HUES64 (cell line): ENCODE data around the gene FAM53C.

Experiments used
- H3K27ac ChIP-seq: 2 replicates; pipeline ENCODE4 v1.7.0; 2013; ENCODE audit warnings: low read depth, low read length, inconsistent platforms
- H3K27me3 ChIP-seq: 2 replicates; pipeline ENCODE4 v1.6.1; 2013; ENCODE audit warnings: mild to moderate bottlenecking, low read length; ENCODE audit not compliant: insufficient read depth
- H3K36me3 ChIP-seq: 2 replicates; pipeline ENCODE4 v1.6.1; 2013; ENCODE audit warnings: mild to moderate bottlenecking, low read length; ENCODE audit not compliant: insufficient read depth
- H3K4me1 ChIP-seq: 2 replicates; pipeline ENCODE4 v1.6.1; 2013; ENCODE audit warnings: mild to moderate bottlenecking, low read length, moderate library complexity; ENCODE audit not compliant: insufficient read depth
- H3K4me3 ChIP-seq: 2 replicates; pipeline ENCODE4 v1.5.1; 2013; ENCODE audit warnings: mild to moderate bottlenecking, low read length, moderate library complexity
- H3K9ac ChIP-seq: 2 replicates; pipeline ENCODE4 v1.6.1; 2013; ENCODE audit warnings: mild to moderate bottlenecking, low read depth, low read length
- H3K9me3 ChIP-seq: 2 replicates; pipeline ENCODE4 v1.6.1; 2013; ENCODE audit warnings: low read depth, low read length; ENCODE audit not compliant: insufficient read depth
- WGBS: fragments of 150-250, 120-280 bp; methylation state at CpG from one replicate; pipeline ENCODE4 v1.1.7; 2013; ENCODE audit warnings: missing lambda C conversion rate; 5-methylcytosine and 5-hydroxymethylcytosine counted together

Gene FAM53C

DNA sequence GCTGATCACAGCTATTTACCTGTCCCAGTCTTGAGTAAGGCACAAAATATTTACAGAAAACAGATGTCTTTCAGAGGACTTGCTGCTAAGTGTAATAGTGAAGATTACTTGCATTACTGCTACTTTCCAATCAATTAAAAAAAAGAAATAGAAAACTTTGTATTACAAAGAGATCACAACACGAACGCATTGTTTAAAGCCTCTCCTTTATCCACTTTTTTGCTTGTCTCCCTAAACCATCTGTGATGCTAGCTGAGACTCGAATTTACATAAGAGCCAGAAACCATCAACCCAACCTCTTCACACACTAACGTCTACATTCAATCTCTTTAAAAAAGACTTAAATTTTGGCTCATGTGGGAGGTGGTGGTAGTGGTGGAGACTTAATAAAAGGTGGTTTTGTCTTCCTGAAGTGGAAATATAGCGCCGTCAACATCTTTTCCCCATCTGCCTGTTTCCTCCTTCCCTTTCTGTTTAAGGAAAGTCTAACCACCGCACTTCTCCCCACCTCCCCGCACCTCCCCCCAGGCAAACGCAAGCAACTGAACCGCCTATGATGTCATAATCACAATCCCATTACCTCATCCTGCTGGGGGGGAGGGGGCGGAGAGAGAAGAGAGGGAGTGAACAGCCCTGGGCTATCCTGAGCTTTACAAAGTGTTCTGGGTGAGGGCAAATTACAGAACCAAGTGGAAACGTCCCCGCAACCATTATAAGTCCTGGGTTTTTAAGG is 948 bp upstream of the FAM53C start:
- 37% methylated on average over 9 of the region's 13 CpGs for WGBS

GRCh38 chr5:138338411-138339090 is 485 bp downstream of the FAM53C start:
- H3K4me1 ChIP-seq: peaks cover 11% of the 10 kb centered on the region
- no peaks in the 10 kb centered on the region for H3K9me3 ChIP-seq
- H3K27me3 ChIP-seq: no peaks in the 10 kb centered on the region
- WGBS: 2% methylated on average over 13 of the region's 22 CpGs
- H3K9ac ChIP-seq: peak overlapping the region; percentile 93
- peaks cover 32% of the 10 kb centered on the region for H3K36me3 ChIP-seq
- H3K27ac ChIP-seq: peak overlapping the region; percentile 97
- H3K4me3 ChIP-seq: peak overlapping the region; percentile 59

More for the DNA sequence above, 948 bp upstream of the FAM53C start:
- Histone ChIP-seq H3K27me3 (no peaks in the 10 kb centered on the region), H3K4me3 (peak overlapping the region; percentile 59), H3K27ac (peak overlapping the region; percentile 97), H3K4me1 (peaks cover 11% of the 10 kb centered on the region), H3K36me3 (peaks cover 22% of the 10 kb centered on the region), H3K9me3 (no peaks in the 10 kb centered on the region), H3K9ac (peak overlapping the region; percentile 93)

- peaks cover 11% of the 10 kb centered on the region for H3K4me1 ChIP-seq
- H3K9ac ChIP-seq: peak overlapping the region; percentile 93
- peak overlapping the region; percentile 97 for H3K27ac ChIP-seq
- no peaks in the 10 kb centered on the region for H3K9me3 ChIP-seq
- peak overlapping the region; percentile 59 for H3K4me3 ChIP-seq
- peaks cover 37% of the 10 kb centered on the region for H3K36me3 ChIP-seq
- H3K27me3 ChIP-seq: no peaks in the 10 kb centered on the region
- 4% methylated on average over 6 of the region's 7 CpGs for WGBS
These were observed 1.0 kb downstream of the FAM53C start for GRCh38 chr5:138339091-138339456.

GRCh38 chr5:138339464-138339863 is 1.4 kb downstream of the FAM53C start:
- H3K27ac ChIP-seq: peak overlapping the region; percentile 97
- no peaks in the 10 kb centered on the region for H3K9me3 ChIP-seq
- H3K4me3 ChIP-seq: peak overlapping the region; percentile 59
- WGBS: 75% methylated on average over 2 of the region's 2 CpGs
- peak overlapping the region; percentile 93 for H3K9ac ChIP-seq
- H3K36me3 ChIP-seq: peaks cover 41% of the 10 kb centered on the region
- no peaks in the 10 kb centered on the region for H3K27me3 ChIP-seq
- H3K4me1 ChIP-seq: peaks cover 11% of the 10 kb centered on the region

GRCh38 chr5:138340008-138340407 is 1.9 kb downstream of the FAM53C start:
- Histone ChIP-seq H3K27me3 (no peaks in the 10 kb centered on the region), H3K36me3 (peaks cover 46% of the 10 kb centered on the region), H3K4me3 (peak overlapping the region; percentile 59), H3K9ac (peak overlapping the region; percentile 93; the same call in 1 of the 2 replicates), H3K27ac (no peak overlapping the region), H3K4me1 (peaks cover 11% of the 10 kb centered on the region), H3K9me3 (no peaks in the 10 kb centered on the region)
- 91% methylated on average over 3 of the region's 3 CpGs for WGBS

- no peaks in the 10 kb centered on the region for H3K9me3 ChIP-seq
- peaks cover 90% of the 10 kb centered on the region for H3K36me3 ChIP-seq
- no peaks in the 10 kb centered on the region for H3K27me3 ChIP-seq
- 96% methylated on average over 32 of the region's 32 CpGs for WGBS
- no peak overlapping the region for H3K4me3 ChIP-seq
- H3K9ac ChIP-seq: no peak overlapping the region
- no peaks in the 10 kb centered on the region for H3K4me1 ChIP-seq
- no peak overlapping the region for H3K27ac ChIP-seq
These were observed 7.0 kb downstream of the FAM53C start for GRCh38 chr5:138344887-138345622.

DNA sequence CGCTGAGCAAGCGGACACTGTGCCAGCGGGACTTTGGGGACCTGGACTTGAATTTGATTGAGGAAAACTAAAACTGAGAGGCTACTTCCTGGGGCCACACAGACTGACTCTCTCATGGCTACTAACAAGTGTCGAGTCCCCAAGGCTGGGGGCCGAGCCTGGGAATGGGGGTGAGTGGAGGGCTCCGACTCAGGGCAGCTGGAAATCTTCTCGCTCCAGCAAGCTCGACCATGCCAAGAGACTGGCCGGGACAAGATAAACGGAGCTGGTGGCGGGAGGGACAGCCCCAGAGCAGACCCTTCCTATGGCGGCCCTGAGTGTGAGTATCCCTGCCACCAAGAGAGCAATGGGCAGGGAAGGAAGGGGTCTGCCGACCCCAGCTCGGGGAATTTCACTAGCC is 8.8 kb downstream of the FAM53C start:
- Histone ChIP-seq H3K36me3 (peaks cover 73% of the 10 kb centered on the region), H3K9ac (no peak overlapping the region), H3K27ac (no peak overlapping the region), H3K9me3 (peaks cover 1% of the 10 kb centered on the region; the same call in 1 of the 2 replicates), H3K4me3 (no peak overlapping the region), H3K27me3 (no peaks in the 10 kb centered on the region), H3K4me1 (no peaks in the 10 kb centered on the region)
- WGBS: 96% methylated on average over 14 of the region's 14 CpGs

GRCh38 chr5:138349852-138350562 is 11.9 kb downstream of the FAM53C start:
- Histone ChIP-seq H3K9ac (no peak overlapping the region), H3K4me3 (no peak overlapping the region), H3K27ac (no peak overlapping the region; the same call in 1 of the 2 replicates), H3K36me3 (peaks cover 47% of the 10 kb centered on the region), H3K9me3 (peaks cover 5% of the 10 kb centered on the region; the same call in 1 of the 2 replicates), H3K27me3 (no peaks in the 10 kb centered on the region), H3K4me1 (peaks cover 12% of the 10 kb centered on the region)
- 88% methylated on average over 1 of the region's 1 CpG for WGBS

DNA sequence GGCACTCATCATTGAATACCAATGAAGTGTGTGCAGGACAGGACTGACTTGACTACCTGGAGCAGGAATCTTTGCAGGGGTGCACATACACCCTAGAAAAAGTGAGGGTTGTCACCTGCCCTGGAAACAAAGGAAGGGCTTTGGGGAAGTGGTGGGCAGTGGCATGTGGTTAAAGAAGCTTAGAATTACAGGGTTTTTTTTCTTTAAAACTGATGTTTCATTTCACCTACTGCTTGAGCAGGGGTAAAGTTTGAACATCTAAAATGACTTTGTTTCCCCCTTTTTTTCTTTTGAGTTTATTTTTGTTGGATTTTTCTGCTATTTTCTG is 12.5 kb downstream of the FAM53C start:
- peaks cover 17% of the 10 kb centered on the region for H3K4me1 ChIP-seq
- H3K9ac ChIP-seq: no peak overlapping the region
- H3K4me3 ChIP-seq: no peak overlapping the region
- H3K27ac ChIP-seq: no peak overlapping the region
- peaks cover 41% of the 10 kb centered on the region for H3K36me3 ChIP-seq
- no peaks in the 10 kb centered on the region for H3K27me3 ChIP-seq
- peaks cover 5% of the 10 kb centered on the region; the same call in 1 of the 2 replicates for H3K9me3 ChIP-seq

GRCh38 chr5:138351056-138351455 is 13.0 kb downstream of the FAM53C start:
- H3K36me3 ChIP-seq: peaks cover 36% of the 10 kb centered on the region
- H3K4me1 ChIP-seq: peaks cover 18% of the 10 kb centered on the region
- no peaks in the 10 kb centered on the region for H3K27me3 ChIP-seq
- no peak overlapping the region for H3K27ac ChIP-seq
- H3K4me3 ChIP-seq: no peak overlapping the region
- peaks cover 5% of the 10 kb centered on the region; the same call in 1 of the 2 replicates for H3K9me3 ChIP-seq
- WGBS: 96% methylated on average over 1 of the region's 1 CpG
- H3K9ac ChIP-seq: no peak overlapping the region
